GM18526 (cell line): ENCODE data around the gene MOB1B.

ENCODE experiments used
- POLR2A ChIP-seq: IDR thresholded peaks from 3 replicates; pipeline ENCODE4 v1.6.1; 2011; ENCODE audit not compliant: insufficient read length; ENCODE audit errors: extremely low read depth

MOB1B gene

DNA sequence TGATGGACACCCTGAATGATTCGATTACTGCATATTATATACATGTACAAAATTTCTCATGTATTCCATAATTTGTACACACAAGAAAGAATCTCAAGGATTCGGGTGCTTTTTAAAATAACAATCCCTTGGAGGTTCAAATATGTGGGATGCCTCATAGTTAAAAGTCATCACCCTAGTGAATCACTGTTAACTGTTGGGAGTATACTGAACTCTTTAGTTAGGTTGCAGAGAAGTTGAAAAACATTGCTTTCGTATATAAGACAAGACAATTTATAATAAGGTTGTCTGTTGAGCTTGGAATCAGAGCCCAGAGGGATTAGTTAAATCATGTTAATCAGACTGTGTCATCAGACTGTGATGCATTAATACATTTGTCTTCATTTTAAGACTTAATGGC, 106.9 kb downstream of the MOB1B start:
- TF ChIP-seq POLR2A, result no peak

GRCh38 chr4:71009890-71010588, 107.9 kb downstream of the MOB1B start:
- TF ChIP-seq POLR2A, result no peak

DNA sequence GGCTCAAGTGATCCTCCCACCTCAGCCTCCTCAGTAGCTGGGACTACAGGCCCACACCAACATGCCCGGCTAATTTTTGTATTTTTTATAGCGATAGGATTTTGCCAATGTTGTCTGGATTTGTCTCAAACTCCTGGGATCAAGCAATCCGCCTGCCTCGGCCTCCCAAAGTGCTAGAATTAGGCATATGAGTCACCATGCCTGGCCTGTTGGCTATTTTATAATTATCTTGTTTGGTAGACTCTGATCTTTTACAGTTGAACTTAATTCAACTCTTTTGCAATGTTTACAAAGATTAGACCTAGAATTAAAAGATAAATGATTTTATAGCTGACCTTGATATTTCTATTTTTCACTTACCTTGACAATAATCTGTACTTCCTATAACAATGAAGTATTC, 109.3 kb downstream of the MOB1B start:
- no peak for TF ChIP-seq POLR2A

GRCh38 chr4:71020611-71021010, 118.4 kb downstream of the MOB1B start:
- no peak for TF ChIP-seq POLR2A

DNA sequence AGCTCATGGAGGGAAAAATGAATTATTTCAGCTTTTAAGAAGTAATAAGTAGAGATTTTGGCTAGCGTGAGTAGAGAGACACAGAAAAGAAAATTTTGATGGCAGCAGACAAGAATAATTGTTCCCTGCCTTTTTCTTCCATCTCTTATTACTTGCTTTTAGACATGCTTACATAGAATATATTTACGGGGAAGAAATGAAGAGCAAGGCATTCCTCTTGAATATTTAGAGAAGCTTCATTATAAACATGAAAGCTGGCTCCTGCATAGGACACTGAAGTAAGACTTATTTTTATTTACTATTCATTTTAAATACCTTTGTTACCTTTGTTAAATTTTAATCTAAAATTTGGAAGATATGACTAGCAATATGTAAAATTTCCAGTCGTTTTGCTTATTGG, 123.5 kb downstream of the MOB1B start:
- TF ChIP-seq POLR2A, result no peak

GRCh38 chr4:71026086-71026485, 123.9 kb downstream of the MOB1B start:
- no peak for TF ChIP-seq POLR2A

DNA sequence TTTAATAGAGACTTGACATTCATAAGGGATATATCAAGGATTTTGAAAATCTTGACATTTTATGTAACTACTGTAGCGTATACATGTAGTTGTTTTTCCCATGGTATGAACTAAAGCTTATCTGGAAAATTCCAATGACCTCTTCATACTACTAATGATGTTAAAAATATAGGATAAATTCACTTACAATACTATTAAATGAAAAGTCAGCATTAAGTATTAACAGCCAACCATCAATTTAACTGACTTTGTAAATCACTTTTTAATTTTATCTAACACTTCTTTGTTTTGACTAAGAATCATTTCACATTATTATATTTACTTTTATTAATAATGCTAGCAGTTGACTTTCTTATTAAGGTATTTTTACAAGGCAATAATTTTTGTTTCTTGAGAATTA, 125.4 kb downstream of the MOB1B start:
- no peak for TF ChIP-seq POLR2A

DNA sequence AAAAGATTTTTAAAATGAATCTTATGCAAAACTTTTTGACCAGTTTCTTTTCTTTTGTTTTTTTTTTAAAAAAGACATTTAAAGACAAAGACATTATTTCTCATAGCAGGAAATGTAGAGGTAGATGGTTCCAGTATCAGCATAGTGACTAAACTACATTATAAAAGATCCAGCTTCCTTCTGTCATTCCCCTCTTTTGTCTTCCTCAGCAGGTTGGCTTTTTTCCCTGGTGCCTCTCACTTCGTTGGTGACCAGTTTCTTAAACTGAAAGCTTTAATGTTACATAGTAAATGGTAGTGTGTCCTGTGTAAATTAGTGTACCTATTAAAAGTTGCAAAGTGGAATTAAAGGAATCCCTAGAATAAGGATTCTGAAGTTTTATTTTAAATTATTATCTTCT, 127.3 kb downstream of the MOB1B start:
- TF ChIP-seq POLR2A, result no peak
